Endothelial cell of umbilical vein (primary cell): Measurements from ENCODE around the gene USP46. TPM values are rescaled to one million over a fixed set of nuclear protein-coding genes. Genes with fewer than 3 reads are reported as not detected.

Source experiments
- BruUV-seq: library from RNA; stranded (reverse); fragments of 400-500 nt; replicated peaks from 2 replicates; lab custom pipeline; 2021; lab: Mats Ljungman, UMichigan
- CTCF ChIA-PET: fragments of 300-600, 350-600 bp; sonication (Branson Sonifier 250); formaldehyde crosslinking; loops from one replicate; lab custom pipeline; 2021; ENCODE audit warnings: antibody characterized with exemption, inconsistent platforms; lab: Charles Lee
- POLR2A ChIA-PET: fragments of 300-600, 350-600 bp; sonication (Branson Sonifier 250); formaldehyde crosslinking; loops from one replicate; lab custom pipeline; 2021; ENCODE audit warnings: antibody characterized with exemption, inconsistent platforms; lab: Charles Lee
- DNase-seq: peaks from one replicate; pipeline ENCODE4 v3.0.0-alpha.2; 2011; ENCODE audit warnings: low read depth, low spot score
- FAIRE-seq: peaks from 2 replicates; lab custom pipeline; 2011; peaks lifted over from hg19 to GRCh38; lab: Jason Lieb, UNC
- H2AFZ ChIP-seq: 2 replicates; pipeline ENCODE4 v1.6.0; 2012; ENCODE audit warnings: low read depth, low read length, control low read depth, inconsistent platforms
- H3K27ac ChIP-seq: 2 replicates; pipeline ENCODE4 v1.5.1; 2011; ENCODE audit warnings: low read depth, mild to moderate bottlenecking, control low read depth, low read length, moderate library complexity; ENCODE audit not compliant: insufficient read depth
- H3K27me3 ChIP-seq, 2 experiments: 2 replicates each; pipeline versions ENCODE4 v1.6.0 to v1.6.1; 2011; ENCODE audit warnings: low read length in 2 of 2, mixed read lengths in 1 of 2; ENCODE audit not compliant: control insufficient read depth in 2 of 2, insufficient read depth in 2 of 2
- H3K36me3 ChIP-seq, 2 experiments: 2 replicates in 1 of 2; 3 replicates in 1 of 2; pipeline ENCODE4 v1.5.1; 2011; ENCODE audit warnings: low read length in 2 of 2, mild to moderate bottlenecking in 1 of 2, moderate library complexity in 1 of 2; ENCODE audit not compliant: control insufficient read depth in 2 of 2, insufficient read depth in 2 of 2; ENCODE audit errors: extremely low read depth in 1 of 2
- H3K4me1 ChIP-seq: 3 replicates; pipeline ENCODE4 v1.5.1; 2011; ENCODE audit warnings: mild to moderate bottlenecking, low read length; ENCODE audit not compliant: control insufficient read depth, insufficient read depth; ENCODE audit errors: extremely low read depth
- H3K4me2 ChIP-seq: 2 replicates; pipeline ENCODE4 v1.6.1; 2011; ENCODE audit warnings: low read length, control low read depth, mixed read lengths; ENCODE audit not compliant: insufficient read depth
- H3K4me3 ChIP-seq, 3 experiments: fragments of 200-600 bp in 1 of 3; sonication (generic), shearing (Covaris generic) in 1 of 3; replicated peaks in 1 of 3; 2 replicates each; pipeline ENCODE4 v1.5.1; 2011 to 2016; ENCODE audit warnings: control low read depth in 3 of 3, low read length in 3 of 3, mild to moderate bottlenecking in 2 of 3, inconsistent platforms in 1 of 3, low read depth in 1 of 3, moderate library complexity in 1 of 3; ENCODE audit not compliant: insufficient read depth in 1 of 3
- H3K79me2 ChIP-seq: 2 replicates; pipeline ENCODE4 v1.6.0; 2012; ENCODE audit warnings: low read length, inconsistent platforms; ENCODE audit not compliant: control insufficient read depth, insufficient read depth
- H3K9ac ChIP-seq: replicated peaks from 2 replicates; pipeline ENCODE3; 2011; ENCODE audit warnings: low read length, control low read depth; ENCODE audit not compliant: insufficient read depth; ENCODE audit errors: extremely low read depth
- H3K9me1 ChIP-seq: replicated peaks from 3 replicates; pipeline ENCODE4 v1.6.0; 2011; ENCODE audit warnings: mild to moderate bottlenecking, low read length; ENCODE audit not compliant: control insufficient read depth, insufficient read depth; ENCODE audit errors: extremely low read depth
- H3K9me3 ChIP-seq: replicated peaks from 2 replicates; pipeline ENCODE4 v1.5.1; 2012; ENCODE audit warnings: low read length, inconsistent platforms; ENCODE audit not compliant: control insufficient read depth, insufficient read depth
- H4K20me1 ChIP-seq: replicated peaks from 2 replicates; pipeline ENCODE3; 2011; ENCODE audit warnings: mild to moderate bottlenecking, low read length; ENCODE audit not compliant: control insufficient read depth, insufficient read depth; ENCODE audit errors: extremely low read depth
- CTCF ChIP-seq, 2 donors: IDR thresholded peaks; 1 replicate in 1 of 2; 2 replicates in 1 of 2; pipeline ENCODE4 v1.5.1; 2011; ENCODE audit warnings: low read length in 2 of 2, mild to moderate bottlenecking in 2 of 2, moderate library complexity in 2 of 2, control low read depth in 1 of 2, inconsistent platforms in 1 of 2, low read depth in 1 of 2; ENCODE audit not compliant: insufficient read depth in 1 of 2; ENCODE audit errors: extremely low read depth in 1 of 2
- EZH2 ChIP-seq: IDR thresholded peaks from 2 replicates; pipeline ENCODE4 v1.6.1; 2012; ENCODE audit warnings: borderline replicate concordance, low read depth, mild to moderate bottlenecking, moderate library complexity, low read length, inconsistent platforms; ENCODE audit not compliant: severe bottlenecking
- FOS ChIP-seq: IDR thresholded peaks from 2 replicates; pipeline ENCODE4 v1.6.1; 2011; ENCODE audit warnings: mild to moderate bottlenecking, low read length, moderate library complexity, borderline replicate concordance; ENCODE audit not compliant: insufficient read depth
- GATA2 ChIP-seq: IDR thresholded peaks from 2 replicates; pipeline ENCODE4 v1.7.0; 2011; ENCODE audit warnings: low read depth, mild to moderate bottlenecking, moderate library complexity, mixed read lengths, low read length; ENCODE audit not compliant: insufficient read length, insufficient read depth
- JUN ChIP-seq: IDR thresholded peaks from 2 replicates; pipeline ENCODE4 v1.6.1; 2011; ENCODE audit warnings: borderline replicate concordance, low read depth; ENCODE audit not compliant: insufficient read length, insufficient read depth
- MAX ChIP-seq: IDR thresholded peaks from 2 replicates; pipeline ENCODE4 v1.6.1; 2011; ENCODE audit not compliant: insufficient read depth, insufficient read length
- MYC ChIP-seq: IDR thresholded peaks from one replicate; pipeline ENCODE4 v1.6.1; 2011; ENCODE audit warnings: mild to moderate bottlenecking, low read depth, low read length
- POLR2A ChIP-seq: IDR thresholded peaks from 2 replicates; pipeline ENCODE4 v1.6.1; 2012; ENCODE audit warnings: low read depth, mild to moderate bottlenecking, control low read depth, low read length
- POLR2AphosphoS5 ChIP-seq: IDR thresholded peaks from 2 replicates; pipeline ENCODE4 v1.6.1; 2012; ENCODE audit warnings: low read depth, mild to moderate bottlenecking, control low read depth, low read length, moderate library complexity; ENCODE audit not compliant: insufficient read depth
- dilution Hi-C: fragments of 300-500 bp; cut with MboI; formaldehyde crosslinking; loops from one replicate; pipeline ENCODE4 v1.15.0; 2019; ENCODE audit warnings: low sequenced_read_pairs; ENCODE audit not compliant: extremely low pct_ligation_motif_present
- intact Hi-C: fragments of 100-400 bp; cut with micrococcal nuclease; formaldehyde crosslinking; loops from one replicate; pipeline ENCODE4 v1.10.0; 2022
- polyA plus RNA-seq, 4 experiments: library from polyadenylated mRNA; depleted of rRNA in 3 of 4; stranded (reverse) in 3 of 4; unstranded in 1 of 4; fragments of >200 nt; gene quantifications; 2 replicates each; pipeline versions ENCODE4 v1.2.1 to v1.2.3, GENCODE V29; 2011 to 2012; ENCODE audit warnings: missing spikeins in 1 of 4
- total RNA-seq: library from RNA; stranded (reverse); gene quantifications from 2 replicates; pipeline ENCODE4 v1.2.3, GENCODE V29; 2021

Gene USP46
- total and polyA plus RNA-seq, 2 donors (not counting 3 experiments of a cell fraction or from before 2014, with no cell fraction given), result 5.2 to 23.7 TPM

- dilution Hi-C loops, result no loop called here
- H3K36me3 ChIP-seq, result no peaks in the 10 kb centered on the region
- no peaks in the 10 kb centered on the region for H3K9me3 ChIP-seq
- no peak overlapping the region for H3K4me2 ChIP-seq
- intact Hi-C loops, result no loop called here
- H2AFZ ChIP-seq, result no peak overlapping the region
- POLR2A ChIA-PET, result no interaction called here
- no peak for DNase-seq
- H3K27me3 ChIP-seq, result peaks cover 2 to 5% of the 10 kb centered on the region in 2 experiments
- CTCF ChIA-PET, result no interaction called here
- H3K79me2 ChIP-seq, result no peaks in the 10 kb centered on the region
- no peak overlapping the region for H3K27ac ChIP-seq
- H4K20me1 ChIP-seq, result no peaks in the 10 kb centered on the region
- H3K9ac ChIP-seq, result no peak overlapping the region
- no peak for FAIRE-seq
- TF ChIP-seq POLR2A (no peak), POLR2AphosphoS5 (no peak), GATA2 (no peak), JUN (no peak), FOS (no peak)
- no peaks in the 10 kb centered on the region for H3K9me1 ChIP-seq
- no TSS peak for BruUV-seq
- H3K4me1 ChIP-seq, result no peaks in the 10 kb centered on the region
- no peak overlapping the region for H3K4me3 ChIP-seq
Observed at GRCh38 chr4:52704133-52704532, 45.0 kb upstream of the USP46 start.

GRCh38 chr4:52701207-52701606 is 42.1 kb upstream of the USP46 start:
- TF ChIP-seq CTCF (IDR thresholded peaks at IDR 0.05; ENCODE audit: extremely low read depth in 1 of 2, insufficient read depth in 1 of 2, low read depth in 1 of 2, low read length in 2 of 2) (no peak), EZH2 (no peak), POLR2AphosphoS5 (no peak), JUN (no peak), GATA2 (no peak), MAX (no peak), POLR2A (no peak), MYC (no peak), FOS (no peak)
- Histone ChIP-seq H3K27ac (no peak overlapping the region), H3K4me2 (no peak overlapping the region), H4K20me1 (no peaks in the 10 kb centered on the region), H3K9me3 (no peaks in the 10 kb centered on the region), H3K36me3 (no peaks in the 10 kb centered on the region), H2AFZ (no peak overlapping the region), H3K9me1 (no peaks in the 10 kb centered on the region), H3K79me2 (no peaks in the 10 kb centered on the region), H3K4me1 (no peaks in the 10 kb centered on the region), H3K27me3 (peaks cover 0 to 5% of the 10 kb centered on the region in 2 experiments), H3K9ac (no peak overlapping the region), H3K4me3 (no peak overlapping the region)
- ChIA-PET CTCF (interaction anchor here (0.6 kb wide), 1 partner anchor 10 kb away, joined by 3 read pairs; no protein-coding TSS in a partner anchor), POLR2A (no interaction called here)
- BruUV-seq, result no TSS peak
- intact Hi-C loops (no loop called here), dilution Hi-C loops (no loop called here)
- FAIRE-seq (no peak), DNase-seq (no peak)
